ENCODE results near the gene UGT1A1. TPM values are rescaled to one million over a fixed set of nuclear protein-coding genes. Genes with fewer than 3 reads are reported as not detected.

UGT1A1 gene
- total RNA-seq, 1 experiment from 2014 or later = 0.33 TPM

DNA sequence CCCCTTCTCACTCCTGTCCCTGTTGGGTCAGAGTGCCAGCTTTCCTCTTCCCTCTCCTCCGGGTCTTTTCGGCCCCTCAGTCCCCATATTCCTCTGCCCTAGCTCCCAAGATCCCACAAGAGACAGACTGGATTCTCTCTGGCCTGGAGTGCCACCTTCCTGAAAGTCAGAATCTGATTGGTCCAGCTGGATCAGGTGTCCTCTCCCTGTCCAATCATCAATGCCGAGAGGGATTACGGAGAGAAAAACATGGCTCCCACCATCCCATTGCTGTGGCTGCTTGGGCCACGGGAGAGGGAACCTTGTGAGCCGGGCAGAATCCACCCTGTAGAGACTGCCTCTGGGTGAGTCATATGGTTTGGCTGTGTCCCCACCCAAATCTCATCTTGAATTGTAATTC, 15.3 kb downstream of the UGT1A1 start:
- no TSS peak for BruUV-seq (replicated peaks)
- Histone ChIP-seq H3K9me2 (replicated peaks; ENCODE audit: low read length) (no peaks in the 10 kb centered on the region), H3K36me3 (ENCODE audit: low read depth, low read length) (no peaks in the 10 kb centered on the region), H3K27ac (ENCODE audit: low read length) (no peak overlapping the region), H3K4me1 (ENCODE audit: insufficient read depth, low read length) (no peaks in the 10 kb centered on the region), H3K4me3 (ENCODE audit: low read length) (no peak overlapping the region), H3F3A (ENCODE audit: low read length, unreplicated experiment) (no peaks in the 10 kb centered on the region), H4K20me1 (ENCODE audit: low read length) (no peaks in the 10 kb centered on the region), H3K4me2 (ENCODE audit: low read length) (no peak overlapping the region), H2AFZ (ENCODE audit: low read length) (no peak overlapping the region), H3K9ac (ENCODE audit: low read length) (no peak overlapping the region), H3K79me2 (ENCODE audit: low read length) (no peaks in the 10 kb centered on the region), H3K27me3 (ENCODE audit: low read length) (no peaks in the 10 kb centered on the region), H3K9me3 (ENCODE audit: low read length) (no peaks in the 10 kb centered on the region)
- intact Hi-C loops (cut with micrococcal nuclease) = no loop called here
- DNase-seq (no peak), ATAC-seq (no peak)
- ChIA-PET CTCF (no interaction called here), POLR2A (ENCODE audit: unreplicated experiment) (interaction anchor here (0.6 kb wide), 1 partner anchor 1507 kb away, joined by 6 read pairs; no protein-coding TSS in a partner anchor)
- TF ChIP-seq, protein P1, sequence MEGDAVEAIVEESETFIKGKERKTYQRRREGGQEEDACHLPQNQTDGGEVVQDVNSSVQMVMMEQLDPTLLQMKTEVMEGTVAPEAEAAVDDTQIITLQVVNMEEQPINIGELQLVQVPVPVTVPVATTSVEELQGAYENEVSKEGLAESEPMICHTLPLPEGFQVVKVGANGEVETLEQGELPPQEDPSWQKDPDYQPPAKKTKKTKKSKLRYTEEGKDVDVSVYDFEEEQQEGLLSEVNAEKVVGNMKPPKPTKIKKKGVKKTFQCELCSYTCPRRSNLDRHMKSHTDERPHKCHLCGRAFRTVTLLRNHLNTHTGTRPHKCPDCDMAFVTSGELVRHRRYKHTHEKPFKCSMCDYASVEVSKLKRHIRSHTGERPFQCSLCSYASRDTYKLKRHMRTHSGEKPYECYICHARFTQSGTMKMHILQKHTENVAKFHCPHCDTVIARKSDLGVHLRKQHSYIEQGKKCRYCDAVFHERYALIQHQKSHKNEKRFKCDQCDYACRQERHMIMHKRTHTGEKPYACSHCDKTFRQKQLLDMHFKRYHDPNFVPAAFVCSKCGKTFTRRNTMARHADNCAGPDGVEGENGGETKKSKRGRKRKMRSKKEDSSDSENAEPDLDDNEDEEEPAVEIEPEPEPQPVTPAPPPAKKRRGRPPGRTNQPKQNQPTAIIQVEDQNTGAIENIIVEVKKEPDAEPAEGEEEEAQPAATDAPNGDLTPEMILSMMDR (conservative IDR thresholded peaks at IDR 0.05; ENCODE audit: low read depth, low read length) = no peak
- no peak for TF ChIP-seq EZH2 (IDR thresholded peaks at IDR 0.05; ENCODE audit: low read length, unreplicated experiment)
- TF ChIP-seq EZH2phosphoT487 (IDR thresholded peaks at IDR 0.05; ENCODE audit: borderline replicate concordance, low read length) = no peak

DNA sequence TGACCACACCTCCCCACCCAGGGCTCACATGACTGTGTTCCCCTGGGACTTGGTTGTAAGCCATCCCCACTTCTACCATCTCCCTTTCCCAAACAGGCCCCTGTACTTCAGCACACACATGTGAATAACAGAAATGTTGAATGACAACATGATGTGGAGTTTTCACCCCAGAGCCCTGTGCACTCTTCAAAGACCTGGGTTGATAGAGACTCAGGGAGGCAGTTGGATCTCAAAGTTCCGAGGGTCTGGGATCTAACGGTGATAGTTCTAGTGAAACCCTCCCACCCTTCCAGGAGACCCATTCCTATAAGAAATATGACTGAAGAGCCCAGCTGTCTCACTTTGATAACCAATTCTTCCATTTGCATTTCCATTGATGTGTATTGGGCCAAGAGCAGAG, 18.0 kb downstream of the UGT1A1 start, which contains the start of gene MROH2A:
MROH2A (plus strand) TSS at position 301 of the 400 bp plus-strand sequence. CDS start 1,029 bp downstream, outside the sequence.
- intact Hi-C loops (cut with micrococcal nuclease) = no loop called here
- Histone ChIP-seq H2AFZ (ENCODE audit: low read length) (no peak within 1 kb of the TSS), H3K9ac (ENCODE audit: low read length) (no peak within 1 kb of the TSS), H3K4me3 (ENCODE audit: low read length) (no peak within 1 kb of the TSS), H3K4me2 (ENCODE audit: low read length) (no peak within 1 kb of the TSS), H3K36me3 (ENCODE audit: low read depth, low read length) (no peaks in the 10 kb centered on the region), H3K9me2 (replicated peaks; ENCODE audit: low read length) (no peaks in the 10 kb centered on the region), H4K20me1 (ENCODE audit: low read length) (no peaks in the 10 kb centered on the region), H3K27ac (ENCODE audit: low read length) (no peak within 1 kb of the TSS), H3K9me3 (ENCODE audit: low read length) (no peaks in the 10 kb centered on the region), H3K79me2 (ENCODE audit: low read length) (no peaks in the 10 kb centered on the region), H3F3A (ENCODE audit: low read length, unreplicated experiment) (no peaks in the 10 kb centered on the region), H3K4me1 (ENCODE audit: insufficient read depth, low read length) (no peaks in the 10 kb centered on the region), H3K27me3 (ENCODE audit: low read length) (no peaks in the 10 kb centered on the region)
- no TSS peak for BruUV-seq (replicated peaks)
- POLR2A ChIA-PET (ENCODE audit: unreplicated experiment) = no interaction called here
- no peak for ATAC-seq
- TF ChIP-seq EZH2 (IDR thresholded peaks at IDR 0.05; ENCODE audit: low read length, unreplicated experiment) (no peak), EZH2phosphoT487 (IDR thresholded peaks at IDR 0.05; ENCODE audit: borderline replicate concordance, low read length) (no peak)
- TF ChIP-seq, protein P1 (conservative IDR thresholded peaks at IDR 0.05; ENCODE audit: low read depth, low read length) = no peak
- CTCF ChIA-PET = no interaction called here
- DNase-seq = no peak

DNA sequence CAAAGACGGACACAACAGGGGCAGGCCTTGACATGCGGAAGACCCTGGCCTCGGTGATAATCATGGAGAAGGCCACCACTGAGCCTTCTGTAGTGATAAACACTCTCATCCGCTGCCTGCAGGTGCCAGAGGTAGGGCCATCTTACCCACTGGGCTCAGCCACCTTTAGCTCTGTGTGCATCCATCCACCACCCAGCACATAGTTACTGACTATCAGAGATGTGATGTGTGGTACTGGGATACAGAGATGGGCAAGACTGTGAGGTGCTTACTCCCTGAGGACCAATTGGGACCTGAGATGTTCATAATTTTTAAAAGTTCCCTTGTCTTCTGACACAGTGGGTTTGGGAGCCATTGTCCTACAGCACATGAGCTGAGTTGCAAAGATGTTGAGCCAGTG, 19.7 kb downstream of the UGT1A1 start:
- H3K9me2 ChIP-seq (replicated peaks; ENCODE audit: low read length) = no peaks in the 10 kb centered on the region
- ChIA-PET POLR2A (ENCODE audit: unreplicated experiment) (no interaction called here), CTCF (no interaction called here)
- no peaks in the 10 kb centered on the region for H3F3A ChIP-seq (ENCODE audit: low read length, unreplicated experiment)
- H3K27ac ChIP-seq (ENCODE audit: low read length) = no peak overlapping the region
- H3K4me2 ChIP-seq (ENCODE audit: low read length) = no peak overlapping the region
- no peaks in the 10 kb centered on the region for H3K4me1 ChIP-seq (ENCODE audit: insufficient read depth, low read length)
- no peak for DNase-seq
- H3K27me3 ChIP-seq (ENCODE audit: low read length) = no peaks in the 10 kb centered on the region
- no peak overlapping the region for H3K9ac ChIP-seq (ENCODE audit: low read length)
- no peaks in the 10 kb centered on the region for H4K20me1 ChIP-seq (ENCODE audit: low read length)
- no peaks in the 10 kb centered on the region for H3K36me3 ChIP-seq (ENCODE audit: low read depth, low read length)
- H2AFZ ChIP-seq (ENCODE audit: low read length) = no peak overlapping the region
- H3K79me2 ChIP-seq (ENCODE audit: low read length) = no peaks in the 10 kb centered on the region
- BruUV-seq (replicated peaks) = no TSS peak
- no peaks in the 10 kb centered on the region for H3K9me3 ChIP-seq (ENCODE audit: low read length)
- H3K4me3 ChIP-seq (ENCODE audit: low read length) = no peak overlapping the region
- intact Hi-C loops (cut with micrococcal nuclease) = no loop called here
- no peak for ATAC-seq
- TF ChIP-seq EZH2 (IDR thresholded peaks at IDR 0.05; ENCODE audit: low read length, unreplicated experiment) (no peak), EZH2phosphoT487 (IDR thresholded peaks at IDR 0.05; ENCODE audit: borderline replicate concordance, low read length) (no peak)
- TF ChIP-seq, protein P1 (conservative IDR thresholded peaks at IDR 0.05; ENCODE audit: low read depth, low read length) = no peak

All from PC-3 (cell line).